IMR-90 (cell line): ENCODE results near the gene BPGM. TPM values are rescaled to one million over a fixed set of nuclear protein-coding genes. Genes with fewer than 3 reads are reported as not detected.
A peak's percentile ranks its signal among the peaks of the same experiment; 100 is the strongest.

Experiments
- ATAC-seq: fragments of 200-7000 bp; cut with Tn5 transposase; 2 replicates; pipeline ENCODE4 v1.9.1; 2020; ENCODE audit warnings: low read depth, mild to moderate bottlenecking, moderate library complexity
- BruUV-seq: library from RNA; stranded (reverse); fragments of 400-500 nt; replicated peaks from 2 replicates; lab custom pipeline; 2021; lab: Mats Ljungman, UMichigan
- CTCF ChIA-PET: fragments of 300-600 bp; formaldehyde crosslinking; extraction: SDS; loops from one replicate; lab custom pipeline; 2021; ENCODE audit warnings: antibody characterized with exemption; lab: Yijun Ruan, JAX
- POLR2A ChIA-PET: fragments of 300-600 bp; sonication (Branson Sonifier 250); formaldehyde crosslinking; loops from one replicate; lab custom pipeline; 2022; ENCODE audit warnings: antibody characterized with exemption; ENCODE audit not compliant: unreplicated experiment; lab: Charles Lee
- DNase-seq: peaks from one replicate; pipeline ENCODE4 v3.0.0; 2013
- H2AFZ ChIP-seq: replicated peaks from 2 replicates; pipeline ENCODE3; 2013; ENCODE audit warnings: low read length, mild to moderate bottlenecking; ENCODE audit not compliant: poor library complexity
- H2AK5ac ChIP-seq: 2 replicates; pipeline ENCODE4 v1.6.1; 2013; ENCODE audit warnings: low read depth, low read length, inconsistent platforms
- H2AK9ac ChIP-seq: replicated peaks from 2 replicates; pipeline ENCODE3; 2013; ENCODE audit warnings: mild to moderate bottlenecking, low read depth, low read length, moderate library complexity; ENCODE audit not compliant: poor library complexity
- H2BK120ac ChIP-seq: 2 replicates; pipeline ENCODE4 v1.6.1; 2013; ENCODE audit warnings: low read depth, low read length, inconsistent platforms
- H2BK15ac ChIP-seq: 3 replicates; pipeline ENCODE4 v1.6.1; 2013; ENCODE audit warnings: low read depth, low read length, inconsistent platforms
- H2BK20ac ChIP-seq: 2 replicates; pipeline ENCODE4 v1.6.1; 2013; ENCODE audit warnings: low read depth, mild to moderate bottlenecking, inconsistent platforms, low read length, moderate library complexity
- H2BK5ac ChIP-seq: 2 replicates; pipeline ENCODE4 v1.6.1; 2013; ENCODE audit warnings: mild to moderate bottlenecking, low read depth, low read length, inconsistent platforms; ENCODE audit not compliant: poor library complexity, severe bottlenecking
- H3K14ac ChIP-seq: replicated peaks from 2 replicates; pipeline ENCODE4 v1.6.1; 2013; ENCODE audit warnings: low read depth, low read length, inconsistent platforms
- H3K18ac ChIP-seq: 2 replicates; pipeline ENCODE4 v1.6.1; 2013; ENCODE audit warnings: low read depth, low read length, control low read depth
- H3K23ac ChIP-seq: 2 replicates; pipeline ENCODE4 v1.6.1; 2013; ENCODE audit warnings: low read depth, low read length, inconsistent platforms
- H3K27ac ChIP-seq: 2 replicates; pipeline ENCODE4 v1.5.1; 2013; ENCODE audit warnings: mild to moderate bottlenecking, control low read depth, low read length; ENCODE audit not compliant: insufficient read depth
- H3K27me3 ChIP-seq: 2 replicates; pipeline ENCODE4 v1.6.1; 2013; ENCODE audit warnings: low read length; ENCODE audit not compliant: control insufficient read depth, insufficient read depth
- H3K36me3 ChIP-seq: 2 replicates; pipeline ENCODE4 v1.6.1; 2013; ENCODE audit warnings: low read length, mixed read lengths; ENCODE audit not compliant: control insufficient read depth, insufficient read depth
- H3K4ac ChIP-seq: 2 replicates; pipeline ENCODE4 v1.6.1; 2013; ENCODE audit warnings: low read depth, low read length, inconsistent platforms
- H3K4me1 ChIP-seq: 2 replicates; pipeline ENCODE4 v1.6.1; 2013; ENCODE audit warnings: low read length, mixed read lengths; ENCODE audit not compliant: control insufficient read depth, insufficient read depth
- H3K4me2 ChIP-seq: 2 replicates; pipeline ENCODE4 v1.6.1; 2013; ENCODE audit warnings: low read depth, mild to moderate bottlenecking, control low read depth, low read length, moderate library complexity
- H3K4me3 ChIP-seq: 2 replicates; pipeline ENCODE4 v1.5.1; 2013; ENCODE audit warnings: low read depth, mild to moderate bottlenecking, control low read depth, low read length, moderate library complexity; ENCODE audit not compliant: insufficient read depth
- H3K56ac ChIP-seq: 2 replicates; pipeline ENCODE4 v1.6.1; 2013; ENCODE audit warnings: low read length, inconsistent platforms; ENCODE audit not compliant: insufficient read depth; ENCODE audit errors: extremely low read depth
- H3K79me1 ChIP-seq, 2 experiments: 2 replicates each; pipeline ENCODE4 v1.6.1; 2013; ENCODE audit warnings: low read length in 2 of 2, inconsistent platforms in 1 of 2, low read depth in 1 of 2
- H3K9ac ChIP-seq: 2 replicates; pipeline ENCODE4 v1.6.1; 2013; ENCODE audit warnings: low read depth, low read length, control low read depth
- H3K9me1 ChIP-seq: 2 replicates; pipeline ENCODE4 v1.6.1; 2013; ENCODE audit warnings: low read length, inconsistent platforms; ENCODE audit not compliant: insufficient read depth
- H3K9me3 ChIP-seq: 2 replicates; pipeline ENCODE4 v1.6.1; 2013; ENCODE audit warnings: low read length; ENCODE audit not compliant: control insufficient read depth, insufficient read depth
- H4K20me1 ChIP-seq: 2 replicates; pipeline ENCODE4 v1.6.1; 2013; ENCODE audit warnings: low read length, inconsistent platforms; ENCODE audit not compliant: insufficient read depth
- H4K5ac ChIP-seq: 2 replicates; pipeline ENCODE4 v1.6.1; 2013; ENCODE audit warnings: mild to moderate bottlenecking, low read depth, low read length, control low read depth
- H4K8ac ChIP-seq, 2 experiments: 2 replicates each; pipeline ENCODE4 v1.6.1; 2013; ENCODE audit warnings: low read depth in 2 of 2, low read length in 2 of 2, control low read depth in 1 of 2, inconsistent platforms in 1 of 2
- H4K91ac ChIP-seq: 2 replicates; pipeline ENCODE4 v1.6.1; 2013; ENCODE audit warnings: low read depth, low read length, inconsistent platforms; ENCODE audit not compliant: insufficient read depth
- CEBPB ChIP-seq: IDR thresholded peaks from 2 replicates; pipeline ENCODE4 v1.6.1; 2012; ENCODE audit warnings: low read depth, low read length, improper control_type of control experiment
- MAFK ChIP-seq: IDR thresholded peaks from 2 replicates; pipeline ENCODE4 v1.6.1; 2012; ENCODE audit warnings: low read depth, low read length, improper control_type of control experiment
- MAZ ChIP-seq: IDR thresholded peaks from 2 replicates; pipeline ENCODE4 v1.6.1; 2012; ENCODE audit warnings: low read depth, mild to moderate bottlenecking, low read length, improper control_type of control experiment, moderate library complexity, borderline replicate concordance
- MXI1 ChIP-seq: IDR thresholded peaks from 2 replicates; pipeline ENCODE4 v1.6.1; 2012; ENCODE audit warnings: low read depth, mild to moderate bottlenecking, low read length, moderate library complexity, borderline replicate concordance
- POLR2A ChIP-seq: IDR thresholded peaks from 2 replicates; pipeline ENCODE4 v1.6.1; 2012; ENCODE audit warnings: mild to moderate bottlenecking, low read depth, low read length
- RAD21 ChIP-seq: IDR thresholded peaks from 2 replicates; pipeline ENCODE4 v1.6.1; 2012; ENCODE audit warnings: low read length, improper control_type of control experiment
- RFX5 ChIP-seq: IDR thresholded peaks from 2 replicates; pipeline ENCODE4 v1.8.0; 2012; ENCODE audit warnings: low read depth, mild to moderate bottlenecking, low read length, moderate library complexity
- SMC3 ChIP-seq: fragments of 150-350 bp; IDR thresholded peaks from 2 replicates; pipeline ENCODE4 v1.6.1; 2016; ENCODE audit warnings: low read depth, mild to moderate bottlenecking, antibody characterized with exemption, low read length, moderate library complexity
- WGBS, 2 experiments: methylation state at CpG; one replicate each; pipeline versions ENCODE4 v1.1.5 to v1.1.7; 2013; ENCODE audit warnings: missing lambda C conversion rate in 2 of 2; ENCODE audit not compliant: insufficient read length in 1 of 2; ENCODE audit errors: extremely low coverage in 2 of 2; 5-methylcytosine and 5-hydroxymethylcytosine counted together
- dilution Hi-C: fragments of 300-500 bp; cut with HindIII; formaldehyde crosslinking; loops from one replicate; pipeline ENCODE4 v1.14.3; 2018; ENCODE audit warnings: low sequenced_read_pairs; ENCODE audit not compliant: unreplicated experiment
- in situ Hi-C: fragments of 300-500 bp; cut with MboI; formaldehyde crosslinking; loops from 3 replicates; pipeline ENCODE4 v1.14.3; 2019; ENCODE audit warnings: low sequenced_read_pairs, inconsistent platforms, mixed read lengths
- intact Hi-C: fragments of 100-400 bp; cut with micrococcal nuclease; formaldehyde crosslinking; loops from 2 replicates; pipeline ENCODE4 v1.10.0; 2022
- polyA plus RNA-seq, 3 experiments: library from polyadenylated mRNA; depleted of rRNA; stranded (reverse); fragments of >200 nt; gene quantifications; 2 replicates each; pipeline ENCODE4 v1.2.3, GENCODE V29; 2012; ENCODE audit warnings: low replicate concordance in 1 of 3
- total RNA-seq: library from RNA; depleted of rRNA; stranded (reverse); fragments of >200 nt; gene quantifications from 2 replicates; pipeline ENCODE4 v1.2.3, GENCODE V29; 2012
- TF ChIP-seq, protein P1 (sequence below): fragments of 150-350 bp; IDR thresholded peaks from 2 replicates; pipeline ENCODE4 v1.6.1; 2017; ENCODE audit warnings: mild to moderate bottlenecking, antibody characterized with exemption, low read length, low read depth
- TF ChIP-seq, protein P2 (sequence below): conservative IDR thresholded peaks from 2 replicates; pipeline ENCODE4 v1.5.1; 2012; ENCODE audit warnings: mild to moderate bottlenecking, low read depth, low read length, improper control_type of control experiment

BPGM gene
- total and polyA plus RNA-seq, 2 of the 4 experiments (the other 2 are of a cell fraction): 18.8 to 20.0 TPM

DNA sequence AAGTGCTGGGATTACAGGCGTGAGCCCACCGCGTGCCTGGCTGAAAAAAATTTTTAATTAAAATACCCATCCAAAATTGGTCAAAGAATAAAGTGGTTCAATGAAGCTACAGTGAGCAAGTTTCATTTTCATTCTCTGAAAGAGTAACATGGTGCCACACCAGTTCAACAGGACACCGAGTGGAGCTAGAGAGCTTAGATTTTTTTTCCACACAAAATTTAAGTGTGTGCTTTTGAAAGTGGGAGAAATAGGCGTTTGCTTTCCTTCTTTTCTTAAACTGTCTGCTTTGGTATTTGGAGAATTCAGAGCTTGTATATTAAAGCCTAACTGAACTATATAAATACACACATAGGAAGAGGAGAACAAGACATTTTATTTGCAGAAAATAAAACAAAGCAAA is 43.4 kb downstream of the BPGM start:
- Histone ChIP-seq H3K4me3 (no peak overlapping the region), H2BK20ac (peak overlapping the region; percentile 94), H3K14ac (no peak overlapping the region), H3K36me3 (no peaks in the 10 kb centered on the region), H3K4me2 (peak overlapping the region; percentile 75), H2BK5ac (peak overlapping the region; percentile 78), H2AK5ac (no peak overlapping the region), H3K27ac (peak overlapping the region; percentile 70; the same call in 1 of the 2 replicates), H3K79me1 (peaks cover 0 to 20% of the 10 kb centered on the region in 2 experiments; a peak in 3 of 4 replicates), H3K23ac (no peak overlapping the region), H3K18ac (0 out of 2 replicates have a peak overlapping the region, but pooled peaks have one; percentile 49), H4K91ac (0 out of 2 replicates have a peak overlapping the region, but pooled peaks have one; percentile 26), H3K27me3 (no peaks in the 10 kb centered on the region), H3K56ac (peak overlapping the region; percentile 33; the same call in 1 of the 2 replicates), H4K20me1 (no peaks in the 10 kb centered on the region), H3K4ac (peak overlapping the region; percentile 96), H2BK15ac (no peak overlapping the region), H3K4me1 (peaks cover 31% of the 10 kb centered on the region), H2BK120ac (peak overlapping the region; percentile 97; the same call in 1 of the 2 replicates), H2AK9ac (no peak overlapping the region), H3K9ac (0 out of 2 replicates have a peak overlapping the region, but pooled peaks have one; percentile 58), H3K9me3 (no peaks in the 10 kb centered on the region), H4K5ac (peak overlapping the region; percentile 77; the same call in 1 of the 2 replicates), H4K8ac (peak overlapping the region in 1 of 2 experiments; percentile 85; a peak in 3 of 4 replicates), H2AFZ (peak overlapping the region; percentile 58), H3K9me1 (peaks cover 19% of the 10 kb centered on the region)
- intact Hi-C loops (loop anchor here (1.0 to 5.0 kb wide), 7 partner anchors 53 to 481 kb away; partner anchors contain the start of genes CALD1 and CYREN), in situ Hi-C loops (loop anchor here (25.0 kb wide), 1 partner anchor 872 kb away; the partner anchor contains the start of gene NUP205), dilution Hi-C loops (no loop called here)
- ATAC-seq (peak; percentile 77), DNase-seq (peak; percentile 81)
- TF ChIP-seq MAFK: no peak
- TF ChIP-seq, protein P1, sequence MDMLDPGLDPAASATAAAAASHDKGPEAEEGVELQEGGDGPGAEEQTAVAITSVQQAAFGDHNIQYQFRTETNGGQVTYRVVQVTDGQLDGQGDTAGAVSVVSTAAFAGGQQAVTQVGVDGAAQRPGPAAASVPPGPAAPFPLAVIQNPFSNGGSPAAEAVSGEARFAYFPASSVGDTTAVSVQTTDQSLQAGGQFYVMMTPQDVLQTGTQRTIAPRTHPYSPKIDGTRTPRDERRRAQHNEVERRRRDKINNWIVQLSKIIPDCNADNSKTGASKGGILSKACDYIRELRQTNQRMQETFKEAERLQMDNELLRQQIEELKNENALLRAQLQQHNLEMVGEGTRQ: no peak
- no peak for TF ChIP-seq CEBPB
- TF ChIP-seq, protein P2, sequence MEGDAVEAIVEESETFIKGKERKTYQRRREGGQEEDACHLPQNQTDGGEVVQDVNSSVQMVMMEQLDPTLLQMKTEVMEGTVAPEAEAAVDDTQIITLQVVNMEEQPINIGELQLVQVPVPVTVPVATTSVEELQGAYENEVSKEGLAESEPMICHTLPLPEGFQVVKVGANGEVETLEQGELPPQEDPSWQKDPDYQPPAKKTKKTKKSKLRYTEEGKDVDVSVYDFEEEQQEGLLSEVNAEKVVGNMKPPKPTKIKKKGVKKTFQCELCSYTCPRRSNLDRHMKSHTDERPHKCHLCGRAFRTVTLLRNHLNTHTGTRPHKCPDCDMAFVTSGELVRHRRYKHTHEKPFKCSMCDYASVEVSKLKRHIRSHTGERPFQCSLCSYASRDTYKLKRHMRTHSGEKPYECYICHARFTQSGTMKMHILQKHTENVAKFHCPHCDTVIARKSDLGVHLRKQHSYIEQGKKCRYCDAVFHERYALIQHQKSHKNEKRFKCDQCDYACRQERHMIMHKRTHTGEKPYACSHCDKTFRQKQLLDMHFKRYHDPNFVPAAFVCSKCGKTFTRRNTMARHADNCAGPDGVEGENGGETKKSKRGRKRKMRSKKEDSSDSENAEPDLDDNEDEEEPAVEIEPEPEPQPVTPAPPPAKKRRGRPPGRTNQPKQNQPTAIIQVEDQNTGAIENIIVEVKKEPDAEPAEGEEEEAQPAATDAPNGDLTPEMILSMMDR: peak; percentile 77
- TF ChIP-seq RFX5: no peak
- peak; percentile 84 for TF ChIP-seq SMC3
- no peak for TF ChIP-seq MXI1
- TF ChIP-seq POLR2A: no peak
- no peak for TF ChIP-seq MAZ
- TF ChIP-seq RAD21: peak; percentile 79
- ChIA-PET POLR2A (interaction anchor here (0.9 to 2.0 kb wide), 6 partner anchors 69 to 196 kb away, joined by 3 to 15 read pairs (median 4); partner anchors contain the start of gene CALD1), CTCF (interaction anchor here (0.6 to 2.3 kb wide), 30 partner anchors 11 to 279 kb away, joined by 3 to 16 read pairs (median 4); no protein-coding TSS in a partner anchor)
- BruUV-seq: no TSS peak
- WGBS, 2 experiments: no CpG with 5 or more reads among the region's 5 CpGs
